Omental fat pad (tissue), 4 donors: ENCODE data around the gene EME2. TPM values are rescaled to one million over a fixed set of nuclear protein-coding genes. Genes with fewer than 3 reads are reported as not detected.
A peak's percentile ranks its signal among the peaks of the same experiment; 100 is the strongest.

ENCODE experiments used
- ATAC-seq: fragments of 150-250 bp; one replicate; pipeline ENCODE4 v1.9.1; 2016; ENCODE audit warnings: mild to moderate bottlenecking, moderate library complexity; ENCODE audit not compliant: low FRiP score
- DNase-seq: peaks from one replicate; pipeline ENCODE4 v3.0.0-alpha.2; 2019; ENCODE audit warnings: low spot score
- total RNA-seq, 4 donors: library from RNA; depleted of rRNA; stranded (reverse); fragments of >200 nt; gene quantifications; one replicate each; pipeline ENCODE4 v1.1.0, GENCODE V29; 2016
- TF ChIP-seq, protein P1 (sequence below), 3 donors: fragments of 450-650 bp; IDR thresholded peaks; one replicate each; pipeline ENCODE4 v1.5.1; 2016 to 2017; ENCODE audit warnings: antibody characterized with exemption in 3 of 3, mild to moderate bottlenecking in 3 of 3, moderate library complexity in 2 of 3

Gene EME2, protein sequence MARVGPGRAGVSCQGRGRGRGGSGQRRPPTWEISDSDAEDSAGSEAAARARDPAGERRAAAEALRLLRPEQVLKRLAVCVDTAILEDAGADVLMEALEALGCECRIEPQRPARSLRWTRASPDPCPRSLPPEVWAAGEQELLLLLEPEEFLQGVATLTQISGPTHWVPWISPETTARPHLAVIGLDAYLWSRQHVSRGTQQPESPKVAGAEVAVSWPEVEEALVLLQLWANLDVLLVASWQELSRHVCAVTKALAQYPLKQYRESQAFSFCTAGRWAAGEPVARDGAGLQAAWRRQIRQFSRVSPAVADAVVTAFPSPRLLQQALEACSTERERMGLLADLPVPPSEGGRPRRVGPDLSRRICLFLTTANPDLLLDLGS
- total RNA-seq, result 10 to 100 TPM in 1 of 4 donors, 1 to 10 TPM in 3; 5.9 to 16.2 (median 7.1) TPM

DNA sequence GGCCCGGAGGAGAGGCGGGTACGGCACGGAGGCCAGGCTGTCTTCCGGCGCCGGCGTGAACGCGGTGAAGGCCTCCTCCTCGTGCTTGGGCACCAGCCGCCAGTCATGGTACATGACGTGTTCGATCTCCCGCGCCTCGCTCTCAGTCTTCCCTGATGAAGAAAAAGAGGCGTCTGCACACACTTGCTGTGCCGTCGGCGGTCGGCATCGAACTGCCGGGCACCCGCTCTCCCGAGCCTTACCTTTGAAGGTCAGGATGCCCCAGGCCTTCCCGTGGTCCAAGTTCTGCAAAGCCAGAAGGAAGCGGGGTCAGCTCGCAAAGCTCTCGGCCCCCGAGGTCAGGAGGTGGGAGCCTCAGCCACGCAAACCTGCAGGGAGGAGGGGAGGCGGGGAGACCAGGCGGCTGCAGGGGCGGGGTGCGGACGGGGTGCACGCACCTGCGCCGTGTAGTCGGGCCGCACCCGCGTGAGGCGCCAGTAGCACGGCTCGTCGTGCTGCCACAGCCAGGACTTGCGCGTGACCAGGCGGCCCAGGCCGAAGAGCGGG is at the start of gene EME2:
TSS of gene EME2 (plus strand) at position 449 of the 546 bp plus-strand sequence. CDS start 418 bp downstream, outside the sequence.
- ATAC-seq (no peak), DNase-seq (no peak)
- TF ChIP-seq, protein P1, sequence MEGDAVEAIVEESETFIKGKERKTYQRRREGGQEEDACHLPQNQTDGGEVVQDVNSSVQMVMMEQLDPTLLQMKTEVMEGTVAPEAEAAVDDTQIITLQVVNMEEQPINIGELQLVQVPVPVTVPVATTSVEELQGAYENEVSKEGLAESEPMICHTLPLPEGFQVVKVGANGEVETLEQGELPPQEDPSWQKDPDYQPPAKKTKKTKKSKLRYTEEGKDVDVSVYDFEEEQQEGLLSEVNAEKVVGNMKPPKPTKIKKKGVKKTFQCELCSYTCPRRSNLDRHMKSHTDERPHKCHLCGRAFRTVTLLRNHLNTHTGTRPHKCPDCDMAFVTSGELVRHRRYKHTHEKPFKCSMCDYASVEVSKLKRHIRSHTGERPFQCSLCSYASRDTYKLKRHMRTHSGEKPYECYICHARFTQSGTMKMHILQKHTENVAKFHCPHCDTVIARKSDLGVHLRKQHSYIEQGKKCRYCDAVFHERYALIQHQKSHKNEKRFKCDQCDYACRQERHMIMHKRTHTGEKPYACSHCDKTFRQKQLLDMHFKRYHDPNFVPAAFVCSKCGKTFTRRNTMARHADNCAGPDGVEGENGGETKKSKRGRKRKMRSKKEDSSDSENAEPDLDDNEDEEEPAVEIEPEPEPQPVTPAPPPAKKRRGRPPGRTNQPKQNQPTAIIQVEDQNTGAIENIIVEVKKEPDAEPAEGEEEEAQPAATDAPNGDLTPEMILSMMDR (IDR thresholded peaks at IDR 0.05), result no peak

DNA sequence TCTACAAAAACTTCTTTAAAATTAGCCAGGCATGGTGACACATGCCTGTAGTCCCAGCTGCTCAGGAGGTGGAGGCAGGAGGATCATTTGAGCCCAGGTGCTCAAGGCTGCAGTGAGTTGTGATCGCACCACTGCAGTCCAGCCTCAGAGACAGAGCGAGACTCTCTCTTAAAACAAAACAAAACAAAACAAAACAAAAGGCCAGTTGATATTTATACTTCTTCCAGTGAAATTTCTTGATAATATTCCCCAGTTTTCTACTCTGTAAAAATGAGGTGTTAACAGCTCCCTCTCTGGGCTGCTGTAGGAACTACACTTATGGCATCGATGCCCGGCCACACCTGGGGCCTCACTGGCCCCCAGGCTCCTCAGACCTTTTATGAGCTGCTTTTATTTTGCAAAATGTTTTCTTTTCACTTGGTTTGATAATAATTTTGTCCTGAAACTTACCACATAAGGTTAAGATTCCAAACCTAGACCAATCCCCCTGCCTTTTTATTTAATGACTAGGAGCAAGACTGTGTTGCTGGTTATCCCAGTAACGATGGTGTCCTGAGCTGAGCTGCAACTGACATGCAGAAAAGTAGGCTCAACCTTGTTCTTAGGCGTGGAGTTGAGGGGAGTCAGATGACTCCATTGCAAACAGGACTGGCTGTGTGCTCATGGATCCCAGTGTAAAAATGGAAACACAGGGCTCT is 49.0 kb upstream of the EME2 start:
- peak; percentile 32 for DNase-seq
- no peak for ATAC-seq
- TF ChIP-seq, protein P1 (IDR thresholded peaks at IDR 0.05), result no peak

DNA sequence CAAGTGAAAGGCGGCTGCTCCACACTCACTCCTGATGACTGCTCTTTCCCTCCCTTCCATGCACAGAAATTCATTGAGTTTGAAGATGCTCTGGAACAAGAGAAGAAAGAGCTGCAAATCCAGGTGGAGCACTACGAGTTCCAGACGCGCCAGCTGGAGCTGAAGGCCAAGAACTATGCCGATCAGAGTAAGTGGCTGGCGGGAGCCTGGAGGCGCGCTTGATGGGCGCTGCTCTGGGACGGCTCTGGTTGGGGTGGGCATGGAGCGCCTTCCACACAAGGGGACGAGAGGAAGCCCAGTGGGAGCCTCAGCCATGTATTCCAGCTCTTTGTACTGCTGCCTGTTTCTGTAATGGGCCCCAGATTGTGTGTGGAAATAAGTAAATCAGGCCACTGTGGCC is 48.1 kb upstream of the EME2 start:
- DNase-seq (no peak), ATAC-seq (no peak)
- TF ChIP-seq, protein P1 (IDR thresholded peaks at IDR 0.05), result no peak

DNA sequence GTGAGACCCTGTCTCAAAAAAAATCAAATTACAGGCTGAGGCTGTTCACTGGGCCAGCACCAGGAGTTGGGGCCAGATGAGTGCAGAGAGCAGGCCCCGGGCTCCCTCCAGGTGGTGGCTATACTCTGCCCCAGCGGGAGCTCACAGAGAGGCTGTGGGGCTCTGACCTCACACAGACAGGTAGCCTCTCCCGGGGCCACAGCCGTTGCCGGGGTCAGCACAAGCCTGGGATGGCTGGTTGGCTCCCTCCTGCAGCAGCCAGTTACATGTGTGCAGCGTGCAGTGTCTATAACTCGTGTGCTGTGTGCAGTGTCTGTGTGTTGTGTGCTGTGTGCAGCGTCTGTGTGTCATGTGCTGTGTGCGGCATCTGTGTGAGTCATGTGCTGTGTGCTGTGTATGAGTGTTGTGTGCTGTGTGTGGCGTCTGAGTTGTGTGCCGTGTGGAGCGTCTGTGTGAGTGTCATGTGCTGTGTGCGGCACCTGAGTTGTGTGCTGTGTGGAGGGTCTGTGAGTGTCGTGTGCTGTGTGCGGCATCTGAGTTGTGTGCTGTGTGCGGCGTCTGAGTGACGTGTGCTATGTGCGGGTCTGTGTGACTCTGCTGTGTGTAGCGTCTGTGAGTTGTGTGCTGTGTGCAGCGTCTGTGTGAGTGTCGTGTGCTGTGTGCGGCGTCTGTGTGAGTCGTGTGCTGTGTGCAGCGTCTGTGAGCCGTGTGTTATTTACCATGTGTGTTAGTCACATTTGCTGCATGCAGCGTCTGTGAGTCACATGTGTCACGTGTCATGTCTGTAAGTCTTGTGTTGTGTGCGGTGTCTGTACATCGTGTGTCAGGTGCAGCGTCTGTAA is 45.7 kb upstream of the EME2 start:
- ATAC-seq (no peak), DNase-seq (no peak)
- TF ChIP-seq, protein P1 (IDR thresholded peaks at IDR 0.05), result no peak

DNA sequence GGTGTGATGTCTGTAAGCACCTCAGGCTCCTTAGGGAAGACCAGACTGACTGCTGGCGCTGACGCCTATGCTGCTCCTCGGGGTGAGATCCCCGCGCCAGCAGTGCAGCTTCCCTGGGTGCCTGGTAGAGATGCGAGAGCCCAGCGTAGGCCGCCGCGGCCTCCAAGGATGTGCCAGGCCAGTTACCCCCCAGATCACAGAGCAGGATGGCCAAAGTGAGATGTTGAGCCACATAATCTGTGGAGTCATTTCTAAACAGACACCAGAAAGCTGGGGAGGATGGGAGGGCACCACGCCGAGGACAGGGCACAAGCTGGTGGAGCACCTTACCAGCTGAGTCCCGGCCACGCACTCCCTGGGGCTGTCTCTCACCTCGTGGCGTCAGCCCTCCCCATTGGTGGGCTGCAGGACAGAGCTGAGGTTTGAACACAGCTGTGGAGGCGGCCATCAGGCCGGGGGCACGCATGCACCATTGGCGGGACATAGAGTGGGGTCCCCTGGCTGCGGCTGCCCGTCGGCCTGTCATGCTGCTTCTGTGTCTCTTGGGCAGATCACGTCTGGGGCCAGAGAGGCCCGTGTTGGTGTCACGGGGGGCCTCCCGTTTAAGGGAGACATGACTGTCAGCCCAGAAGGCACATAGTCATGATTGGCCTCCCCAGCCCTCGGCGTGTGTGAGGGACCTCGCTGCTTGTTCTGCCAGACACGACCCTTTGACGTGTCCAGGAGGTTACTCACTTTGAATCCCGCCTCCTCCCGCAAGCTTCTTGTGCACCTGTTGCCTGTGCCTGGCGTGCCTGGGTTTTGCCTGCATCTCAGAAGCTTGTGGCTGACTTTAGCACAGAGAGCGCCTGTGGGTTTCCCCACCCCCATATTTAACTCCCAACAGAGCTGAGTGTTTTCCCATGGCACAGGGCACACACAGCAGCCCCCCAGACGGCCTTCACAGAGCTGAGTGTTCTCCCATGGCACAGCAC is 44.7 kb upstream of the EME2 start:
- DNase-seq (no peak), ATAC-seq (no peak)
- TF ChIP-seq, protein P1 (IDR thresholded peaks at IDR 0.05), result no peak

DNA sequence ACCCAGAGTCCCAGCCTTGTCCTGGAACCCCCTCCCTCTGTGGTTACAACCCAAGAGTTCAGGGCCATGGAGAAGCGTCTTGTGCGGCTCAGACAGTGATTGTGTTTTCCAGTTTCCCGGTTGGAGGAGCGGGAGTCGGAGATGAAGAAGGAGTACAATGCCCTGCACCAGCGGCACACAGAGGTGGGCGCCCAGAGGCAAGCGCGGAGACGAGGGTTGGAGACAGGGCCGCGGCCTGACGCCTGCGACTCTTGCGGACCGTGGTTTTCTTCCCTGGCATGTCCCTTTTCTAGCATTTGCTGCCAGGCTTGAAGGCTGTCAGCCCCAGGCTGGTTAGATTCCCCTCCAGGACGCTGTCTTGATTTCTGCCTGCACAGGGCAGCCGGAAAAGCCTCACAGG is 43.6 kb upstream of the EME2 start:
- DNase-seq, result no peak
- TF ChIP-seq, protein P1 (IDR thresholded peaks at IDR 0.05), result no peak

More for the DNA sequence above, 43.6 kb upstream of the EME2 start:
- ATAC-seq, result no peak
